HuH-7 (cell line): ENCODE results near the gene MAML3.

ENCODE experiments used
- DNase-seq: peaks from one replicate; pipeline ENCODE4 v3.0.0; 2011; ENCODE audit warnings: low spot score

Gene MAML3

DNA sequence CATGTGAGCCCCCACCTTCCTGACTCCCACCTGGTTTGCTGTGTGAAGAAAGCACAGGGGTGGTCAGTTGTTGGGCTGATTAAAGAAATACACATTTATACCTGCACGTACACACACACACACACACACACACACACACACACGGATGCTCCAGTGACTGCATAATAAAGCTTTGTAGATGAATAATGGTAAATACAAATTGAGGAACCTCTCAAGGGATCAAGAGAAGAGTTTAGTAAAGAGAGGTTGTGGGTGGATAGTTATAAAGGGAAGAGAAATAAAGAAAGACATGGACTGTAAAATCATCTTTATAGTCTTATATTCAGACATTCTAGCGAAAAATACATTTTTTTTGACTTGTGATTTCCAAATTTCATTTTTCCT, 344.2 kb downstream of the MAML3 start:
- DNase-seq = no peak

DNA sequence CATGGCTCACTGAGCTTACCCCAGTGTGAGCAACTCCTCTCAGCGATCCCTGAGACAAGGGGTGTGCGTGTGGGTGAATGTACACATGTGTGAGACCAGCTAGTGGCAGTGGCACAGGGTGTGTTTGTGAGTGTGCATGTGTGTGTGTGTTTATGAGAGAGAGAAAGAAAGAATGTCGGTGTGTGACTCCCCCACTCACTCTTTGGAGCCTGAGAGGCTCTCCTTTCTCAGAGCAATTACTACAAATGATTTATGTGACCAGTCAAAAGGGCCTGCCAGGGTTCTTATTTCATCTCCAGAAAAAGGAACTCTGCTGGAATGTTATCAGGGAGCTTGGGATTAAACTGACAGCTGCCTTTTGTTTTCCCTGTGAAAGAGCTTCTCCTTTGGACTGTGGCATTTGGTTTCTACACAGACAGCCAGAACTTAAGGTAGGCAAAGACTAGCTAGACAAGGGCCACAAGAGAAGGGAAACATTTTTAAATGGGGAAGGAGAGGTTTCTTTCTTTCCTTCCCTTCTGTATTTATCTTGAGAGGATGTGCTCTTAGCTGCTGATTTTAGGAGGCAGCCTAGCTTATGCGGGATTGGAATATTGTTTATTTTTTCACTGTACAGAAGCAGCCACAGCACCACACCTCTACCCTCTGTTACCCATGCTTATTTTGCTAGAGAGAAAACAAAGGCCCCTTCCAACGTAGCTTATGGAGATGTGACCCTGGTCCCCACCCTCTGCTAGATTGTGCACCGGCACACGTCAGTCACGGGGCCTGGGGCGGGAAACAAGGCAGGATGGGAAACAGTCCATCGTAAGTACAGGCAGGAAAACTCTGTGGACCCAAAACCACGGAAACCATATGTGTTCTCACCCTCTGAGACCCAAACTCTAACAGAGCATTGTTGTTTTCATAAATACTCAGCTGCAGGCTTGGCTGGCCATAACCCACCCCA, 344.9 kb downstream of the MAML3 start:
- DNase-seq = peak; percentile 18

DNA sequence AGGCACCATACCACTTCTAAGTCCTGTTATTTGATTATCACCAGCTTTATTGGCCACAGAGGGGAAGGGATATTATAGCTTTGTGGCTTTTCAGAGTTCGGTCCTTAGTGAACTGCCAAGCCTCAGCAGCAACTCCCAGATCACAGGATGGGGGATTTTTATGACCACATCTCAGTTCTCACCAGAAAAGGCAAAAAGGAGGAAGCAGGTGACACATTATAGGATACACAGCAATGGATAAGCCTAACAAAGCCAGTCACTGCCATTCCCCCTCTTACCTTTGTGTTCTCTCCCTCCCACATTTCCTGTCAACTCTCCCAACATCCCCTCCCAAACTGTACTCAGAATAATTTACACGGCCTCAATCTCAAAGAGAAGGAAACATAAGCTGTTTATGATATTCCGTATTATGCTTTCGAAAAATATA, 345.6 kb downstream of the MAML3 start:
- DNase-seq = no peak

DNA sequence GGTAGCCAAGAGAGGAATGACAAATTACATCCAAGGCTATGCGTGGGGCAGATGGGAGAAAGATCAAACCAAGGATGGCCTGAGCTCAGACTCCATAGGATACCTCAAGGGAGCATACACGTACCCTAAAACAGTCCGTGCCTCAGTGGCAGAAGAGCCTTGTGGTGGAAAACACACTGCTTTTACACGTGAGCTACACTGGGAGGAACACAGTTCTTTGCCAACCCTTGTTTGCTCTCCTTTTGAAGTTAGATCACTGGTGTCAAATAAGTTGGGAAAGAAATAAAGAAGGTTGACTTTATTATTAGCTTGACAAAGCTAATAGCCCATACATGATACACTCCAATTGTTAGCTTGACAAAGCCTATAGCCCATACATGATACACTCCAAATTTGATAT, 346.5 kb downstream of the MAML3 start:
- no peak for DNase-seq

DNA sequence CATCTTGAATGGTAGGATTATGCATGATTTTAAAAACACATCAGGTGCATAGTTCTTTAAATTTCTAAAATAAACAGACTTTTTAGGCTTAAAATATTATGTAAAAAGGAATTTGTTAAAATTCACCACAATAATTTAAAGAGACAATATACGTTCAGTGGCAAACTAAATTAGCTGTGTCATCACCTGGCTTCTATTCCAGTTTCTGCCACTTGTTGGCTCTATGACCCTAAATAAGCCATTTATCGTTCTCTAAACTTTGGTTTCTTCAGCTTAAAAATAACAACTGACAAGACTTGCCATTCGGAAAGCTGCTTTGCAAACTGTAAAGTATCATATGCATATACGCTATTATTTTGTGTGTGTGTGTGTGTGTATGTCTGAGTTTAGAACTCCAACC, 347.1 kb downstream of the MAML3 start:
- no peak for DNase-seq

DNA sequence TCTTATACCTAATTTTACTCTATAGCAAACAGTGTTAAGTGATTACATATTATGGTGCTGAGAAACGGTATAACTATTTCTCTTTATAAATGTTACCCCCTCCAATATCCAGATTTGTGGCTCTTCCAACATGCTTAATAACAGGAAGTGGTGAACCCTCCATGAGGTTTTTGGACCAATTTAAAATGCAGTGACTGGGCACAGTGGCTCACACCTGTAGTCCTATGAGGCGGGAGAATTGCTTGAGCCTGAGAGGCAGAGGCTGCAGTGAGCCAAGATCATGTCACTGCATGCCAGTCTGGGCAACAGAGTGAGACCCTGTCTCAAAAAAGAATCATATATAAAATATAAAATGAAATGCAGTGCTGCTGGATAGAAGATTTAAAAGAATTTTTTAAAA, 351.1 kb downstream of the MAML3 start:
- no peak for DNase-seq

DNA sequence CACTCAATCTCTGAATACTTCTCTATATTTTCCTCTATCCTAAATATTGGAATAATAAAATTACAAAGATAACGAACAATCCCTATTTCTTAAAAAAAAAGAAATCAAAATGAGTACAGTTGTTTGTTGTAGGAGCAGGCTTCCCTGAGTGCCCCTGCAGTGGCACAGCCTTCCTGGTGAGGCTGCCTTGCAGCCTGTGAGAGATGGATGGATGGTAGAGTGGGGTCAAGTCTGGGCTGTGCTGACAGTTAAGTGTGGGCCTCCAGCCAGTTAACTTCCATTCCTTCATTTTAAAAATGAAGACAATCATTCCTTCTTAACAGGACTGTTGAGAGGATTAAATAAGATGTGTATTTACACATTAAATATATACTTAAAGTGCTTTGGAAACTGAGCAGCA, 351.5 kb downstream of the MAML3 start:
- DNase-seq = no peak

DNA sequence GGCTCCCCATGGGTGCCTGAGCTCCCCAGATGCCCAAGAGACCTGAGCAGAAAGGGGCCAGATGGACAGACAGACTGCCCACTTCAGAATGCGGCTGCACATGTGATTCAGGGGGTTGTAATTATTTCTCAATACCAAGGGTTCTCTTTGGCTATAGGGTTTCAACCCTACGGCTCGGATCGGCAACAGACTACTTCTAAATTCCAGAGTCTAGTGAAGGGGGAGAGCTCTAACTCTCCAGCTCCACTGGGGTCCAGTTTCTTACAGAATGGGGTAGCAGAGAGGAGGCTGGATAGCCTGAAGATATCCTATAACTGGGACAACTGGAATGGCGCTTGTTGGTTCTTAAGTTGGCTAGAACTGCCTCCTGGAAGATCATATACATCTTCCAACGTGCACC, 352.1 kb downstream of the MAML3 start:
- no peak for DNase-seq

DNA sequence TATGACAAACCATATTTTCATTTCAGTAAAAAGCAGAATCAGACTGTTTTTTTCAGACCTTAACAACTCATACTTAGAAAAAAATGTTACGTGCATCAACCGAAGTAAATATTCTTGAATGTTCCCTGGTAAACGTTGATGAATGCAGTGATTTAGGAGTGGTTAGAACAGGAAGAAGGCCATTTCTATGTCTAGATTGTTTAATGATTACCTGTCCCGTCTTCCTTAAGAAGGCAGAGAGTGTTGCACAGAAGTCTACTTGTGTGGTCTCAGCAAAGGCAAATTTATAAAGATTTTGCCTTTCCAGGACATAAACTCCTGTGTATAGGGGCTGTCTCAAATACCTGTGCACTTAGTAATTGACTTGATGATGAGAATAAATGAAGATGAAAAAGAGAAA, 353.9 kb downstream of the MAML3 start:
- no peak for DNase-seq

DNA sequence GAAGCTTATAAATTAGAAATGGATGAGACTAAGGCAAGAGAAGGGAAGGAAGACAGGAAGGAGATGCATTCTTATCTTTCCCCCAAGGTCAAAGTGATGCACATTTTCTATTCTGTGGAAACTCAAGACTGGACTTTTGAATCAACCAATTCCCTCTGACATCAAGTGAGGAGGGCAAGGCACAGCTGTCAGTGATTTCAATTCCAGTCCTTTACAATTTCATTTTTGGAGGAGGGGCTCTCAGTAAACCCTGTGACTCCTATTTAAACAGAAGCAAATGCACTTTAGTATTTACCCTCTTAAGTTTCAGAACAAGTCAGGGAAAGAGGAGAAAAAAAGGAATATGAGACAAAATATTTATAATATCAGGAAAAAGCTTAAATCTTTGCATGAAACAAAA, 354.4 kb downstream of the MAML3 start:
- DNase-seq = no peak

DNA sequence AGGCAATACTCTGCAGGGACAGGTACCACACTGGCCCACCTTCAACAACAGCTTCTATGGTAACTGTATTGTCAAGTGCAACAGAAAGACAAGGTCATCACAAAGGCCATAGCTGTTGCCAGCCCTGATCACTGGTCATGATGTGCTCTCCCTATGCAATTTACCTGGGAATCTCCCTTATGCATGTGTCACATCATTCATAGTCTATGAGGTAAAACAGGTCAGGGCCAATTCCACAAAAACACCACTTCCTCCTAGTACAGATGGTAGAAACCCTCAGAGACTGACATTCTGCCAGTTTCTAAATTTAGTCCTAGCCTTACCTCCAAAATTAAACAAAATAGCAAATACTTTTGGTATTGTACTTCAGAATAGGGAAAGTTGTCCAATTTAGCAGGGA, 355.5 kb downstream of the MAML3 start:
- no peak for DNase-seq

DNA sequence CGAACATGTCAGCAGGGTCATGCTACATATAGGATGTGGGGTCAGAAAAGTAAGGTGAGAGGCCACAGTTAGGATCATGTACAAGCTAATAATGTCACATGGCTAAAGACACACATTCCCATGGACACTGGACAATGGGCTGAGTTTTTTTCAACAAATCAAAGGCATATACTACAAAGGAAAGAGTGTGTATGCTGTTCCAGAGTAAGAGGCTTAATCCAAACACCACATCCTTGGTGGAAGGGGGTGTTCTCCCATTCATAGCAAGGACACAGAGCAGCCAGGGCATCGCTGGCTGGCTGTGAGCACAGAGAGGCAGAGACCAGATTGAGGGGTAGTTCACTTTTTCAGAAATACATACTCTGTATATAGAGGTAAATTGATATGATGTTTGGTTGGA, 356.7 kb downstream of the MAML3 start:
- no peak for DNase-seq

DNA sequence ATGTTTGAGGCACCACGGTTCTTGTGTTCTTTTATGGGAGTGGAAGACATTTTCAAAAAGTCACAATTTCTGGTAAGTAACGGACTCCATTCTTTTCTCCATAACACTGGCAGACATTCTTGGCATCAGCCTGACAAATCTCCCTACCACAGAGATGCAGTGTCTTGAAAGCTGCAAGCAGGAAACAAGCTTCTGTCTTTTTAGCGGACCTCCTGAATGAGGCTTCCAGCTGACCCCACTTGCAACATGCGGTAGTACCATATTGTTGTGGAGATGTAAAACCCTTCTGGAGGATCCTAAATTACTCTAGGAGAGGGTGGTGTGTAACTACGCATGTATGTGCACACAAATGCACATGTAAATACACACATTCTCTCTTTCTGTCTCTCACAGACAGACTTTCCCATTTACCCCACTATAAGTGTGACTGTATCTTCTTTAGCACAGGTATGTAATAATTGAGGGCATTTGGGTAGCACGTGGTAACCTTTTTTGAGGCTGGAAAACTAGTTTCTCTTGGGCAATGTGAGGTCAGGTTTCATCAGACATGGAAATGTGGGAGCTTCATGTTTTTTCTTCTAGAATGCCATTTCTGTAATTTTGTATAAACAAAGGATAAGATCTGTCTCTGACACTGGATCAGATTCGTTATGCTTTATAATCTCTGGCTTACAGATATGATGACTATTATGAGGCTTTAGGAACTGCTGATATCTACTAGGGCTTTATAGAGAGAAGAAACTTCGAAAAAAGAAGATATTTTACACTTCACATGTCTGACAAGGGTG, 358.3 kb downstream of the MAML3 start:
- no peak for DNase-seq

DNA sequence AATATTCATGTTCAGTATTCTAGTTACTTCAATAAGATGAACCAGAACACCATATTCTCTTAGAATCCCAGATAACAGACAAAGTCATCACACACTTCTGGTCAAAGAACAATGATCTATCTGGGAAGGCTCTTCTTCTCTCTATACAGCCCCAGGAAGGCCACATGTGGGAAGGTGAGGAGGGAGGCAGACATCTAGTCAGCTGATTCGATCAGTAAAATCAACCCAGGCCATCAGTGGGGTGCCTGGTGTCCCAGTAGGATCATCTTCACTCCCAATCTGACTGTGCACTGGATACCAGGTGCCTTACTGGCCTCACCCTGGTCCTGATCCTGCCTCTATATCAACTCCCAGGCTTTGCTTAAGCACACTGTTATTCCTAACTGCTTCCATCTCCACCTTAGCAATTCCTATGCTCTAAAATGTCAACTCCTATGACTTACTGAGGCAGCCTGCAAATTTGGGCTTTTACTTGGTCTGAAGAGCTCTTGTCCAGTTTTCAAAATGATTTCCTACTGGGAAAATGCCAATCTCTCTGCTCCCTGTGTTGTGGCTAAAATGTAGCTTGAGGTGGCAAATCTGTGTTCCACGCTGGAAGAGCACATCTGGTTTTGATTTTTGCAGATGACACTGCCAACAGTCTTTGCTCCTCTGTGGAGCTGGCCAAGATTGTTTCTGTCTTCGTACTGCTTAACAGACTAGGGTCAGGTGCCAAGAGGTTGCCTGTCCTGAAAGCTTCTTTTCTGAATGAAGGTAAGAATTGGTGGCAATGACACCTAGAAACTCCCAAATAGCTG, 359.6 kb downstream of the MAML3 start:
- no peak for DNase-seq

DNA sequence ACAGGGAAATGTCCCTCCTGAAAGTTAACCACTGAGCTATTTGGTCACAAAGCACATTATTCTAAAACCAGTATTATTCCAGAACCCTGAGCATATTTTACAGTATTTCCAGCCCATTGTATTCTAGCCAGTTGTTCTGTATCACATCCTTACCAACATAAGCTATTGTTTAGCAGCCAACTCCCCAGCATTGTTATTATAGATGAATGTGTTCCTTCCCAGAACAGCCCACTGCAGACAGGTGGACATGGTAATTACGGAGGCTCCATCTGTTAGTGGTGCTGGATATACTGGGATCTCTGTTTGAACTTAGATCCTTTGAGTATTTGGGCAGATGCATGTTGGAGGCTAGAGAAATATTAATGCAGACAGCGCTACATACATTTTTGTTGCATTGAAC, 362.3 kb downstream of the MAML3 start:
- no peak for DNase-seq

DNA sequence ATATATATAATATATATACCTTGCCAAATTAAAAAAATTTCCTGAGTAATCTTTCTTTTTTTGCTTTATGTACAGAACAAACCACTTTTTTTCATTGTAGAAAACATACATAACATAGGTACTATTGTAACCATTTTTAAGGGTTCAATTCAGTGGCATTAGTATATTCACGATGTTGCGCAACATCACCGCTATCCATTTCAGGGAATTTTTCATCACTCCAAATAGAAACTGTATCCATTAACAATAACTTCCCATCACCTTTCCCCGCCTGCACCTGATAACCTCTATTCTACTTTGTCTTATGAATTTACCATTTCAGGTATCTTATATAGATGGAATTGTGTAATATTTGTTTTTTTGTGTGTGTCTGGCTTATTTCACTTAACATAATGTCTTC, 363.7 kb downstream of the MAML3 start:
- DNase-seq = no peak

DNA sequence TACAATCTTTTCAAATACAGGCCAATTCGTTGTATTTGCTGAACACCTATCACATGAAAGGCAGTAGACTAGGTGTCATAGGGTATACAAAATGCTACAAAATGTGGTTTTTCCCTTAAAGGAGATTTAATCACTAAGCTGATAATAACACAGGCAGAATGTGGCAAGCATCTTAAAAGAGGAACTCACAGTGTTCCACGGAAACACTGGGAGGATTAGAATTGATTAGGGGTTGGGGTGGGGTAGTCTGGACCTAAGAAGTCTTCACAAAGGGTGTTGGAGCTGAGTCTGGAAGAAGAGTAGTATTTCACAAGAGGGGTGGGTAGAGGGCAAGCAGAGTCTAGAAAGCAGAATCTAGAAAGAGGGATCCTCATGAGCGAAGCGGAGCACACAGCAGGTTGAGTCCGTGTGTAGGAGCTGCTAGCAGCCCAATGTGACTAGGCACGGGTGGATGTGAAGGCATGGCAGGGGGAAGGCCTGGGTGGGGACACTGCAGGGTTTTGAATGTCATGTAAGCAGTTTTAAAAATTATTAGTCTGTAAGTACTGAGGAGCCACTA, 364.8 kb downstream of the MAML3 start:
- no peak for DNase-seq

DNA sequence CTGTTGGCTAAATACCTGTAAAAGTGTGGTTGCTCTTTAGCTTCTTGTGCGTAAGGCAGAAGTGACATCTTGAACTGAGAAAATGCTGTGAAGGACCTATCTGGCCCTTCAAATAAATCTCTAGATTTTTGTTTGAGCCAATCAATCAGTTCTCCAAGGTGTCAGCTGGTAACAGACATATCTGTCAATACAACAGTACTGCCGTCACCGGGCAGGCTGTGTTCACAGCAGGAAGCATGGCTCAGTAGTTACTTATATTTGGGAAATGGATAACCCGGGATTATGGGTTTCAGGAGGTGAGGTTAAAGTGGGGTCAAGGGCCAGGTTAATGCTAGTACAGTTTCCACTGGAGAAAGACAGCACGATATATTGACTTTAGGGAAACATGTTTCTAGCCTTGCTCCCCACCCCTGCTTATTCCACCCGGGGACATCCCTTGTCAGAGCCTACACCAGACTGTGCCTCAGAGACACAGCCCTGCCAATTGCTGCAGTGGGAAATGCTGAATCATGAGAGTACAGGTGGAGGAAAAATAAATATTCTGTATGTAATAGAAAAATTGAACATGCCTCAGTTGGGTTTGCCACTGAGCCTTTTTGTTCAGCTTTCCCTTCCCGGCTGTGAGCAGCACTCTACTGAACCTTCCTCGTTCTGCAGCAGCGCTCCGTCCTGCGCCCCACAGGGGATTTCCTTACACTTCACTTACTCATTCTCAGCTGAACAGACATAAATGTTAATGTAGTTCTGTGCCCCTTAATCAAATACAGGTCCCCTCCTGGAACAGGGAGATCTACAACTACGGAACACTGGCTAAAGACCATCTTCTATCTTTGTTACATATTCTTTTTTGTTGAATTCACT, 367.3 kb downstream of the MAML3 start:
- peak; percentile 29 for DNase-seq

DNA sequence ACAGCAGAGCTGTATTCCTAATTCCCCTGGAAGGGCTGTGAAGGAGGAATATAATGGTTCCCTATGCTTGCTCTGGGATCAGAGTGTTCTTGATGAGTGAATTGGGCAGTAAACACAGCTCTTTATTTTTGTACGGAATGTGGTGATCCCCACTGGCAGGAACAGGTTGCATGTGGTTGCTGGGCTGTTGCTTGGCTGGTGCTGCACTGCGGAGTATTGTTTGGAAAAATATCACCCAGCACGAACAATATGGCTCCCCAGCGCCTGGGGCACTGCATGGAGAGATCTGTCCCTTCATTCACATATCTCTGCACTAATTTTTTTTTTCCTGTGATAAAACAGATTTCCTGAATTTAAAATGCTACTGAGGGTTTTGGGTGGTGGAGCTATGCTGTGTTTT, 368.6 kb downstream of the MAML3 start:
- DNase-seq = no peak

DNA sequence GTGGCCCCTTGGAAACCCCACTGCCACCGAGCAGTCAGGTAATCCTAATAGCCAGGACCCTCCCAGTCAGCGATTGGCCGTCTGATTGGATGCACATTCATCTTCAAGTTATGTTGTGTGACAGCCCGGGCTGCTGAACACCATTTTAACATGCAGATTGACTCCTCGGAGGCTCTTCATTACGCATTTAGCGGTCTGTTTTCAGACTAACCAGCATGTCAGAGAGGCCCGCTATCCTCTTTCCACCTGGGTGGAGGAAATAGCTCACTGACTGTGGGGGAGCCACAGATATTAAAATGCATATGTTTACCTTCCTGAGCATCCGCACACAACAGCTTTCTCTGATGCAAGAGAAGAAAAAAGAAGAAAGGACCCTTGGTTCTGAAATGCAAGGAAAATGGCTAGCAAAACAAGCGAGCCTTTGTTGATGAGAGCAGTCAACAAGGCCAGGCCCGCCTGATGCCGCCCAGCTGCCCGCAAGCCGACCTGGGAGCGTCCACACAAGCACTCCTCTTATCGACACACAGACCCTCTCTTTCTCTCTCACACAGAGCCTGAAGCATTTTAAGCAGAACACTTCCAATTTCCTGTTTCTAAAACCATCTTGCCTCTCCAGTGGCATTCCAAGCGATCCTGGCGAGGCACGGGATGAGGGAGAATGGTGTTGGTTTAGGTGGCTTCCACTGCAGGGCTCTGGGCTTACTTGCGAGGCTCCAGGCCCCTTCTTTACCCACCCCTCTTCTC, 370.1 kb downstream of the MAML3 start:
- no peak for DNase-seq
